Ishikawa (cell line): ENCODE data around the gene MAT2A.

ENCODE experiments used
- CREB1 ChIP-seq: IDR thresholded peaks from 2 replicates; pipeline ENCODE4 v1.6.1; 2012; ENCODE audit warnings: low read depth
- FOXM1 ChIP-seq: IDR thresholded peaks from 2 replicates; pipeline ENCODE4 v1.6.1; 2012; ENCODE audit warnings: low read depth, borderline replicate concordance
- RAD21 ChIP-seq: IDR thresholded peaks from 2 replicates; pipeline ENCODE4 v1.6.1; 2012; ENCODE audit warnings: low read depth
- REST ChIP-seq: IDR thresholded peaks from 2 replicates; pipeline ENCODE4 v1.6.1; 2012; ENCODE audit warnings: low read depth, mild to moderate bottlenecking
- TAF1 ChIP-seq: IDR thresholded peaks from 2 replicates; pipeline ENCODE4 v1.6.1; 2012; ENCODE audit warnings: low read depth, mild to moderate bottlenecking
- USF1 ChIP-seq: IDR thresholded peaks from 2 replicates; pipeline ENCODE4 v1.6.1; 2012
- YY1 ChIP-seq: IDR thresholded peaks from 2 replicates; pipeline ENCODE4 v1.6.1; 2012; ENCODE audit warnings: low read depth

- TF ChIP-seq REST (no peak), RAD21 (no peak), YY1 (no peak), CREB1 (no peak), TAF1 (no peak), USF1 (no peak), FOXM1 (no peak)
Observed at GRCh38 chr2:85523062-85523902, 15.7 kb upstream of the MAT2A start.
